Non-pigmented ciliary epithelial cell (primary cell): ENCODE data around the gene USP25.
"Not testable (repeated sequence)": the region's sequence is repeated elsewhere in the genome, so short reads cannot be mapped to it uniquely, and the experiment has no call there.

ENCODE experiments used
- DNase-seq: peaks from one replicate; pipeline ENCODE4 v3.0.0-alpha.2; 2010; ENCODE audit warnings: low read depth

Gene USP25

GRCh38 chr21:15731243-15731613 is 1.4 kb downstream of the USP25 start:
- no peak for DNase-seq

- no peak for DNase-seq
These were observed 2.7 kb downstream of the USP25 start for GRCh38 chr21:15732290-15732995.

- DNase-seq = no peak
These were observed 3.2 kb downstream of the USP25 start for GRCh38 chr21:15732996-15733329.

- DNase-seq = no peak
These were observed 5.6 kb downstream of the USP25 start for GRCh38 chr21:15735409-15735808.

GRCh38 chr21:15735931-15736330 is 6.1 kb downstream of the USP25 start:
- not testable (repeated sequence) for DNase-seq

DNA sequence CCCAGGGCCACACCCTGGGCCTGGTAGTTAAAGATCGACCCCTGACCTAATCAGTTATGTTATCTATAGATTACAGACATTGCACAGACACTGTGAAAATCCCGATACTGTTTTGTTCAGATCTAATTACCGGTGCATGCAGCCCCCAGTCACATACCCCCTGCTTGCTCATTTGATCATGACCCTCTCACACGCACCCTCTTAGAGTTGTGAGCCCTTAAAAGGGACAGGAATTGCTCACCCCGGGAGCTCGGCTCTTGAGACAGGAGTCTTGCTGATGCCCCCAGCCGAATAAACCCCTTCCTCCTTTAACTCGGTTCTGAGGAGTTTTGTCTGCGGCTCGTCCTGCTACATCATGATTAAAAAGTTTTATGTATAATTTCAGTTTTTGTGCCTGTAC is 9.0 kb downstream of the USP25 start:
- not testable (repeated sequence) for DNase-seq

DNA sequence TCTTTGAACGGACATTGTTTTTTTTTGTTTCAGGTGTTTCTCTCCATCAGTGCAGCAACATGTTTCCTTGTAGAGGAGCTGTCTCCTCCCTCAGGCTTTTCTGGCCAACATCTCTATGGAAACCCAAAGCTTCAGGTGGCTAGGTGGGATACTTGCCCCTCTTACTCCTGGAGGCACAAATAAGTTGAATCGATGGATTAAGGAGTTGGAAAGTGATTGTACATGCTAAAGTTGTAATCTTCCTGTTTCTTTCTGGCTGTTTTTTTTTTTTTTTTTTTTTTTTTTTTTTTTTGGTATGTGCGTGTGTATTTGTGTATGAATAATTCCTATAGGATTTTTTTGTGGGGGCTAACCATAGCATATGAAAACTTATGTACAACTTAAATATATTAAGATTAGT is 10.6 kb downstream of the USP25 start:
- no peak for DNase-seq

DNA sequence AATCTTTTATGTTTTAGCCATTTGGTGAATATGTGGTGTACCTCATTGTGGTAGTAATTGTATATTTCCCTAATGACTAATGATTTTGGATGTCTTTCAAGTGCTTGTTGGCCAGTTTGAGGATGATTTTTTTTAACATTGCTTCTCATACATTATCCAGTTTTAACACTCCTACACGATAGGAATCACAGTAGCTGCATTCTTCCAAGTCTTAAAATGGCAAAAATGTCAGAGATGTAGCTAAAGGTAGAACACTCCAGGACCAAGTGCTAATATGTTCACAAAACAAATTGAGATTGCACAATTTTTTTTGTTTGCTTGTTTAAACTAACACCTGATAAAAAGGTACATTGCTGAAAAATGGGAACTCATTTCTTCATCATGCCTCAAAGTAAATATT is 11.7 kb downstream of the USP25 start:
- DNase-seq = no peak

GRCh38 chr21:15742052-15742670 is 12.4 kb downstream of the USP25 start:
- DNase-seq = no peak

DNA sequence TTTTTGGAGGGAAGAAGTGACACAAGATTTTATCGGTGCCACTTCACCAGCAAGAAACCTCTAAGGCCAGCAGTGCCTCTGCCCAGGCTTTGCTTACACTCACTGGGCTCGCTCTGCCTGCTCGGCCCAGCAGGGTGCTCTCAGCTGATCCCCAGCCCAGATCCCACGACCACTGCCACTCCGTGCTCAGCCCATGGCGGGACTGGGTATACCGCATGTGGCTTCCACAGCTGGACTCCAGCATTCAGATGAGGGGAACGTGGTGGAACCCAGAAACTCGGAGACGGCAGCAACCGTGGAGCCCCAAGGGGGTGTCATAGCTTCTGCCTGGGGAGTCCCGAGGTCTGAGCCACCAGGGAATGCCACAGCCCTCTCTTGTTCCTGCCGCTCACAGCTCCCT is 12.9 kb downstream of the USP25 start:
- no peak for DNase-seq

- DNase-seq = no peak
These were observed 13.8 kb downstream of the USP25 start for GRCh38 chr21:15743593-15743992.

DNA sequence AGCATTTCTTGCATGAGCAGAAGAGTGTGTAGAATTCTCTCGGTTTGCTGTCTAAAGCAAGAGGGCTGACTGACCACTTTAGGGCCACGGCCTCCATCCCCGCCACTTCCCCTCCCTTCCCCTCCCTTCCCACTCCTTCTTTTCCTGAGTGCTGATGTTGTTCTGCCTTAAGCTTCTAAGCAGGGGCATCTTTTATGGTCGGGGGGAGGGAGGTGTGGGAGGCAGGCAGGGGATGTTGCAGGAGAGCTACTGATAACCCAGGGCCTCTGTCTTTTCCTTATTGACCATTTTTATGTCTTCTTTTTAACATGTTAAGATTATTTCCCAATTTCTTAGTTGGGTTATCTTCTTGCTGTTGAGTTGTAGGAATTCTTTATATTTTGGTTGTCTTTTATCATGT is 15.1 kb downstream of the USP25 start:
- no peak for DNase-seq

GRCh38 chr21:15748586-15748985 is 18.8 kb downstream of the USP25 start:
- no peak for DNase-seq

- no peak for DNase-seq
These were observed 19.5 kb downstream of the USP25 start for GRCh38 chr21:15749082-15749860.

DNA sequence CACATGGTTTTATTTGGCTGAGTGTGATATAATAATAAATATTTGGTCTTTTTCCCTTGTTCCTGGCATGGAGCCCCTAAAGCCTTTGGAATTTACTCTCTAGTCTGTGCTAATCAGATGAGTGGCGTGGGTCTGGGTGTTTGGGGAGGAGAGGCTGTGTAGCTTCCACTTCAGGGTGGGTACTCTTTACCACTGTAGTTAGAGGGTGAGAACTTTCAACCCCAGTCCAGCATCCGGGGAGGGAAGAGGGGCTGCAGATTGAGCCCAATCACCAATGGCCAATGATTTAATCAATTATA is 20.0 kb downstream of the USP25 start:
- DNase-seq = no peak

GRCh38 chr21:15751037-15751436 is 21.3 kb downstream of the USP25 start:
- no peak for DNase-seq

DNA sequence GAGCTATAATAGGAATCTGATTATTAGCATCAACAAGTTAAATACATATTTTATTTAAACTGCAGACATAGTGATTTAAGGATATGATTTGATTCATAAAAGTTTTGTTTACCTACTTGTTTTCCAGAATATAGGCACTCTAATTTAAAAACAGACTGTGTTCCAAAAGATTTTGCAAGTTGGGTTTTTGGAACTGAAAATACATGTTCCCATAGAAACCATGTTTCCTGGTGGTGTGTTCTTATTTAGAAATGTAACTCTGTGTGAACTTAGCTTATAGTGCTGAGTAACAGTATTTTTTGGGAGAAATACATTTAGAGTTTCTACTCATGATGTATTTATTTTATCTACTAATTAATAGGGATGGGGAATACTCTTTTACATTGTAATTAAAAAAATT is 21.8 kb downstream of the USP25 start:
- DNase-seq = no peak

GRCh38 chr21:15752763-15753407 is 23.1 kb downstream of the USP25 start:
- DNase-seq = no peak

- no peak for DNase-seq
These were observed 24.0 kb downstream of the USP25 start for GRCh38 chr21:15753741-15754140.

DNA sequence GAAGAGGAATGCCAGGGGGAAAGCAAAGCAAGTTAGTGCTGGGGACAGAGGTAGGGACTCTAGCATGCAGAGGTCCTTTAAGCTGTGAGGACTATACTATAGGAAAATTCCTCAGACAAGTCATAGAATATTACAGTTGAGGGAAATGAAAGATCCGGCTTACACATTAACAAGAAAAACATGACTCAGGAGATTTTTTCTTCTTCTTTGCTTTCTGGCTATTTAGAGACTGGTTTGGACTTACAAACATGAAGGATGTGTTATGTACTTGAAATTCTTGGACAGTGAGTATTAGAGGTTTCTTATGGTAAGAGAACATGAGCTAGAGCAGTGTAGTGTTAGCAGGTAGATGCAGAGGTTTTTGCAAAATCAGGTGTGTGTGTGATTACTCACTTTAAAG is 24.9 kb downstream of the USP25 start:
- no peak for DNase-seq

- no peak for DNase-seq
These were observed 25.3 kb downstream of the USP25 start for GRCh38 chr21:15755125-15755524.

DNA sequence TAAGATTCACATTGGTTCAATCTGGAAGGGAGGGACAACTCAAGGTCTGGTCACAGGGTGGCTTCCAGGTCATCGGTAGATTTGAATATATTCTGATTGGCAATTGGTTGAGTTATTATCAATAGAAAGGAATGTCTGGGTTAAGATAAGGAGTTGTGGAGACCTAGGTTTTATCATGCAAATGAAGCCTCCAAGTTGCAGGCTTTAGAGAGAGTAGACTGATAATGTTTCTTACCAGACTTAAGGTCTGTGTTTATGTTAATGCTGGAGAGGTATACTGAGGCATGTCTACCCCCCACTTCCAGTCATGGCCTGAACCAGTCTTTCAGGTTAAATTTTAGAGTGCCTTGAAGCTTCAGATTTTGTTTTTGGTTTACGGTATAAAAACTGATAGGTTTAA is 29.7 kb downstream of the USP25 start:
- no peak for DNase-seq

DNA sequence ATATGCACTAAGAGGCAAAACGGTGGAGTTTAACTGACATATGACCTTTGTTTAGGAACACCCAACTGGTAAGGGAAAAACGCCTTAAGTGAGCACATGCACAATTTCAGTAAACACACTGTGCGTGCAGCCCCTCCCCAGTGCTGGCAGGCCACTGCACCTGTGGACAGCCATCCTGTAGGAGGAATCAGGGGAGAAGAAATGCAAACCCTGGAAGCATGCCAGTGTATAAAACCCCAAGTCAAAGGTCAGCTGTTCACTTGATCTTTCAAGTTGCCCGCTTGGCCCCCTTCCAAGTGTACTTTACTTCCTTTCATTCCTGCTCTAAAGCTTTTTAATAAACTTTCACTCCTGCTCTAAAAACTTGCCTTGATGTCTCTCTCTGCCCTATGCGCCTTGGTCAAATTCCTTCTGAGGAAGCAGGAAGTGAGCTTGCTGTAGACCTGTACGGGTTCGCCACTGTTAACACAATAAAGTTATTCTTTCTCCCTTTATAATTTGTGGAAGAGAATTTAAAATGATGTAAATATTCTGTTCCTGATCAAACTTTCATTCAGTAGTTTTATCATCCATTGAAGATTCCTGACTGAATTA is 31.8 kb downstream of the USP25 start:
- DNase-seq = no peak
